Hepatocyte (in vitro differentiated cells): Measurements from ENCODE around the gene PRELID1. TPM values are rescaled to one million over a fixed set of nuclear protein-coding genes. Genes with fewer than 3 reads are reported as not detected.
A peak's percentile ranks its signal among the peaks of the same experiment; 100 is the strongest.

ENCODE experiments used
- DNase-seq: peaks from one replicate; pipeline ENCODE4 v3.0.0-alpha.2; 2016; ENCODE audit warnings: low spot score
- H2AFZ ChIP-seq: fragments of 200-600 bp; sonication (generic); 2 replicates; pipeline ENCODE4 v1.6.0; 2016; ENCODE audit warnings: antibody characterized with exemption, mild to moderate bottlenecking
- H3K27ac ChIP-seq: fragments of 200-600 bp; sonication (generic); 2 replicates; pipeline ENCODE4 v1.5.1; 2016; ENCODE audit warnings: mild to moderate bottlenecking
- H3K27me3 ChIP-seq: fragments of 200-600 bp; sonication (generic); 2 replicates; pipeline ENCODE4 v1.6.1; 2016
- H3K36me3 ChIP-seq: fragments of 200-600 bp; sonication (generic); replicated peaks from 2 replicates; pipeline ENCODE4 v1.5.1; 2016; ENCODE audit warnings: low read depth; ENCODE audit not compliant: insufficient read depth
- H3K4me1 ChIP-seq: fragments of 200-600 bp; sonication (generic); 2 replicates; pipeline ENCODE4 v1.5.1; 2016; ENCODE audit warnings: mild to moderate bottlenecking, moderate library complexity; ENCODE audit not compliant: insufficient read depth
- H3K4me2 ChIP-seq: fragments of 200-600 bp; sonication (generic); 2 replicates; pipeline ENCODE4 v1.6.0; 2016
- H3K4me3 ChIP-seq: fragments of 200-600 bp; sonication (generic); 2 replicates; pipeline ENCODE4 v1.5.1; 2016; ENCODE audit warnings: mild to moderate bottlenecking
- H3K79me2 ChIP-seq: fragments of 200-600 bp; sonication (generic); 2 replicates; pipeline ENCODE4 v1.6.0; 2017; ENCODE audit warnings: mild to moderate bottlenecking
- H3K9me2 ChIP-seq: fragments of 200-600 bp; sonication (generic); replicated peaks from 2 replicates; pipeline ENCODE4 v1.6.0; 2017; ENCODE audit warnings: mild to moderate bottlenecking; ENCODE audit not compliant: insufficient read depth
- H3K9me3 ChIP-seq: fragments of 200-600 bp; sonication (generic); 2 replicates; pipeline ENCODE4 v1.5.1; 2016; ENCODE audit warnings: low read depth, mild to moderate bottlenecking
- H4K20me1 ChIP-seq: fragments of 200-600 bp; sonication (generic); 2 replicates; pipeline ENCODE4 v1.6.0; 2016; ENCODE audit warnings: mild to moderate bottlenecking; ENCODE audit not compliant: insufficient read depth, poor library complexity, severe bottlenecking
- CTCF ChIP-seq: fragments of 200-600 bp; sonication (generic); IDR thresholded peaks from 2 replicates; pipeline ENCODE4 v1.5.1; 2016; ENCODE audit warnings: antibody characterized with exemption, mild to moderate bottlenecking; ENCODE audit not compliant: poor library complexity
- EZH2 ChIP-seq: fragments of 200-600 bp; sonication (generic); IDR thresholded peaks from 2 replicates; pipeline ENCODE4 v1.6.1; 2016; ENCODE audit warnings: antibody characterized with exemption, mild to moderate bottlenecking, borderline replicate concordance
- EZH2phosphoT487 ChIP-seq: fragments of 200-600 bp; sonication (generic); IDR thresholded peaks from one replicate; pipeline ENCODE4 v1.6.1; 2018; ENCODE audit warnings: antibody characterized with exemption, mild to moderate bottlenecking, low read depth, moderate library complexity; ENCODE audit not compliant: unreplicated experiment, severe bottlenecking
- WGBS: methylation state at CpG from one replicate; pipeline ENCODE4 v1.1.6; 2016; ENCODE audit warnings: low lambda C conversion rate; ENCODE audit errors: missing lambda C conversion rate; 5-methylcytosine and 5-hydroxymethylcytosine counted together
- polyA plus RNA-seq: library from polyadenylated mRNA; unstranded; fragments of >200 nt; fragmentation: Nextera tagmentation; extraction: Ambion mirVana; gene quantifications from 2 replicates; pipeline ENCODE4 v1.2.1, GENCODE V29; 2016
- total RNA-seq: library from RNA; depleted of rRNA; stranded (reverse); fragments of >200 nt; gene quantifications from 2 replicates; pipeline ENCODE4 v1.2.3, GENCODE V29; 2014

The PRELID1 gene
- total and polyA plus RNA-seq, 2 experiments from 2014 or later: 228 to 282 TPM

- Histone ChIP-seq H3K36me3 (no peaks in the 10 kb centered on the region), H3K9me2 (no peaks in the 10 kb centered on the region), H3K9me3 (no peaks in the 10 kb centered on the region), H4K20me1 (no peaks in the 10 kb centered on the region), H3K27ac (no peak overlapping the region), H3K4me3 (peak overlapping the region; percentile 41), H2AFZ (no peak overlapping the region), H3K4me1 (peaks cover 18% of the 10 kb centered on the region), H3K27me3 (no peaks in the 10 kb centered on the region), H3K4me2 (peak overlapping the region; percentile 98), H3K79me2 (peaks cover 22% of the 10 kb centered on the region)
- TF ChIP-seq EZH2phosphoT487: no peak
- TF ChIP-seq EZH2: no peak
- no peak for TF ChIP-seq CTCF
- DNase-seq: no peak
- 0% methylated on average over 8 of the region's 23 CpGs for WGBS
Measured at GRCh38 chr5:177311392-177311722, 7.8 kb downstream of the PRELID1 start.

- H3K9me2 ChIP-seq: no peaks in the 10 kb centered on the region
- no peaks in the 10 kb centered on the region for H3K36me3 ChIP-seq
- H4K20me1 ChIP-seq: no peaks in the 10 kb centered on the region
- H3K27me3 ChIP-seq: no peaks in the 10 kb centered on the region
- DNase-seq: peak; percentile 99
- peak within 1 kb of the TSS; percentile 63 for H3K27ac ChIP-seq
- H3K79me2 ChIP-seq: peaks cover 20% of the 10 kb centered on the region
- H3K4me1 ChIP-seq: peaks cover 18% of the 10 kb centered on the region
- peak within 1 kb of the TSS; percentile 98 for H3K4me2 ChIP-seq
- no peak for TF ChIP-seq CTCF
- TF ChIP-seq EZH2: no peak
- TF ChIP-seq EZH2phosphoT487: no peak
- H3K4me3 ChIP-seq: peak within 1 kb of the TSS; percentile 41
- H3K9me3 ChIP-seq: no peaks in the 10 kb centered on the region
- WGBS: 2% methylated on average over 67 of the region's 78 CpGs
- H2AFZ ChIP-seq: no peak within 1 kb of the TSS
Measured at GRCh38 chr5:177311723-177312648, 8.4 kb downstream of the PRELID1 start, which contains the start of gene MXD3. MXD3 (minus strand) TSS chr5:177311898; CDS start chr5:177311830, 68 bp downstream.

- no peaks in the 10 kb centered on the region for H3K9me3 ChIP-seq
- H3K4me2 ChIP-seq: peak overlapping the region; percentile 98
- no peaks in the 10 kb centered on the region for H3K9me2 ChIP-seq
- TF ChIP-seq CTCF (peak; percentile 8), EZH2phosphoT487 (no peak), EZH2 (no peak)
- H3K4me3 ChIP-seq: no peak overlapping the region
- DNase-seq: peak; percentile 78
- H3K4me1 ChIP-seq: peaks cover 18% of the 10 kb centered on the region
- H4K20me1 ChIP-seq: no peaks in the 10 kb centered on the region
- 7% methylated on average over 19 of the region's 19 CpGs for WGBS
- H3K27me3 ChIP-seq: no peaks in the 10 kb centered on the region
- no peak overlapping the region for H2AFZ ChIP-seq
- peak overlapping the region; percentile 41 for H3K27ac ChIP-seq
- no peaks in the 10 kb centered on the region for H3K36me3 ChIP-seq
- peaks cover 20% of the 10 kb centered on the region for H3K79me2 ChIP-seq
Measured at GRCh38 chr5:177312649-177313181, 9.1 kb downstream of the PRELID1 start.
